Stimulated activated memory B cell treated with anti-CD40 and anti-IgM and Interleukin-4, amounts not matched to agents 10 μg/mL and 1 μg/mL and 100 μg/mL, for 72 hours (primary cell): ENCODE results near the gene MISP.
"Not testable (repeated sequence)": the region's sequence is repeated elsewhere in the genome, so short reads cannot be mapped to it uniquely, and the experiment has no call there.

Experiments used
- ATAC-seq: fragments of 150-1000 bp; cut with Tn5 transposase; 2 replicates; pipeline ENCODE4 v1.10.0; 2021
- H3K27ac Mint-ChIP-seq: one replicate; pipeline ENCODE4 v1.8.0; 2022; ENCODE audit warnings: mild to moderate bottlenecking, mixed read lengths
- H3K27me3 Mint-ChIP-seq: one replicate; pipeline ENCODE4 v1.8.0; 2022; ENCODE audit warnings: mixed read lengths
- H3K36me3 Mint-ChIP-seq: one replicate; pipeline ENCODE4 v1.8.0; 2022; ENCODE audit warnings: mixed read lengths
- H3K4me1 Mint-ChIP-seq: one replicate; pipeline ENCODE4 v1.8.0; 2022; ENCODE audit warnings: mixed read lengths
- H3K4me3 Mint-ChIP-seq: one replicate; pipeline ENCODE4 v1.8.0; 2022; ENCODE audit warnings: mild to moderate bottlenecking, moderate library complexity, mixed read lengths
- H3K9me3 Mint-ChIP-seq: one replicate; pipeline ENCODE4 v1.8.0; 2022; ENCODE audit warnings: mixed read lengths

MISP gene

DNA sequence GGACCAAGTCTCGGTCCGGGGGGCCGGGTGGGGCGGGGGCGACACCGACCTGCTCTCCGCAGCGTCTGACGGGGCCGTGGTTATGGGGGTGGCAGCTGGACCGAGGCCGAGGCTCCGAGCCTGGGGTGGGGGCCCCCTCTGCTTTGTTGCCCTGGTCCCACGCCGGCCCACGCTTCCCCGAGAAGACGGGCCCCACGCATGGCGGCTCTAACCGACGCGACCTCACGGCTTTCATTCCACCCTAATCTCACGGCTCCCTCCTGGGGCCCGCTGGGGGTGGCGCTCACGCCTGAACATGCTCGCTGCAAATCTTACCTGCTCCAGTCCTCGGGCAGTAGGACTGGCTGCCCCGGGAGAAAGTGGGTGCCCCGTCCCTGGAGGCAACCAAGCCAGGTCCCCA, 14.8 kb upstream of the MISP start:
- ATAC-seq, result no peak
- Mint-ChIP-seq H3K27ac (no peak overlapping the region), H3K27me3 (peaks cover 64% of the 10 kb centered on the region), H3K36me3 (no peaks in the 10 kb centered on the region), H3K9me3 (no peaks in the 10 kb centered on the region), H3K4me3 (no peak overlapping the region), H3K4me1 (peaks cover 14% of the 10 kb centered on the region)

GRCh38 chr19:737591-738093, 13.3 kb upstream of the MISP start:
- Mint-ChIP-seq H3K4me1 (peaks cover 14% of the 10 kb centered on the region), H3K27ac (no peak overlapping the region), H3K27me3 (peaks cover 62% of the 10 kb centered on the region), H3K9me3 (no peaks in the 10 kb centered on the region), H3K4me3 (no peak overlapping the region), H3K36me3 (no peaks in the 10 kb centered on the region)
- peak; percentile 62 for ATAC-seq

- H3K4me1 Mint-ChIP-seq, result peaks cover 14% of the 10 kb centered on the region
- no peak overlapping the region for H3K27ac Mint-ChIP-seq
- no peak overlapping the region for H3K4me3 Mint-ChIP-seq
- no peaks in the 10 kb centered on the region for H3K9me3 Mint-ChIP-seq
- no peak for ATAC-seq
- H3K27me3 Mint-ChIP-seq, result peaks cover 52% of the 10 kb centered on the region
- no peaks in the 10 kb centered on the region for H3K36me3 Mint-ChIP-seq
Observed at GRCh38 chr19:738509-739128, 12.3 kb upstream of the MISP start.

DNA sequence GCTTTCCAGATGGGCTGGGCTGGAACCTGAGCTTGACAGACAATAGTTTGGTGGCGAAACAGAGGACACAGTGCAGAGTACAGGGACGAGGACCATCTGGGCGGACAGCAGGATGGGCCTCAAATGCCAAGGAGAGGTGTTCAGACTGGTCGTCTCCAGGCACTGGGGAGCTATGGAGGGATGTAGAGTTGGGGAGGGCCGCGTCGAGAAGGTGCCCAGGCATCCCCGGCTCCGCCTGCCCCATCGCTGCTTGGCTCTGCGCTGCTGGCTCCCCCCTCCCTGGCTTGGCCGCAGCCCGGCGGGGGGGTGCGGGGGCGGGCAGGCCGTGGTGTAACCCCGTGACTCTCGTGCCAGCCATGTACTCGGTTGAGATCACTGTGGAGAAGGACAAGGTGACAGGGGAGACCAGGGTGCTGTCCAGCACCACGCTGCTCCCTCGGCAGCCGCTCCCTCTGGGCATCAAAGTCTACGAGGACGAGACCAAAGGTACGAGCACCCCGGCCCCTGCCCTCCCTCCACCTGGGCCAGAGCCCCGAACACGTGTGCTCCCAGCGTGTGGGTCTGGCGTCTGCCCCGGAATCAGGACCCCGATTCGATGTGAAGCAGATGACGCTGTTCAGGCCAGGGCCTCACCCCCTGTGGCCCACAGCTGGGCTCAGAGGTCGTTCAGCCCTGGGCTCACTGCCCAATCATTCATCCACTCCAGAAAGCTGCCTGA, 10.8 kb upstream of the MISP start:
- no peak for ATAC-seq
- Mint-ChIP-seq H3K27me3 (peaks cover 37% of the 10 kb centered on the region), H3K4me3 (no peak overlapping the region), H3K9me3 (no peaks in the 10 kb centered on the region), H3K27ac (no peak overlapping the region), H3K4me1 (peaks cover 14% of the 10 kb centered on the region), H3K36me3 (no peaks in the 10 kb centered on the region)

DNA sequence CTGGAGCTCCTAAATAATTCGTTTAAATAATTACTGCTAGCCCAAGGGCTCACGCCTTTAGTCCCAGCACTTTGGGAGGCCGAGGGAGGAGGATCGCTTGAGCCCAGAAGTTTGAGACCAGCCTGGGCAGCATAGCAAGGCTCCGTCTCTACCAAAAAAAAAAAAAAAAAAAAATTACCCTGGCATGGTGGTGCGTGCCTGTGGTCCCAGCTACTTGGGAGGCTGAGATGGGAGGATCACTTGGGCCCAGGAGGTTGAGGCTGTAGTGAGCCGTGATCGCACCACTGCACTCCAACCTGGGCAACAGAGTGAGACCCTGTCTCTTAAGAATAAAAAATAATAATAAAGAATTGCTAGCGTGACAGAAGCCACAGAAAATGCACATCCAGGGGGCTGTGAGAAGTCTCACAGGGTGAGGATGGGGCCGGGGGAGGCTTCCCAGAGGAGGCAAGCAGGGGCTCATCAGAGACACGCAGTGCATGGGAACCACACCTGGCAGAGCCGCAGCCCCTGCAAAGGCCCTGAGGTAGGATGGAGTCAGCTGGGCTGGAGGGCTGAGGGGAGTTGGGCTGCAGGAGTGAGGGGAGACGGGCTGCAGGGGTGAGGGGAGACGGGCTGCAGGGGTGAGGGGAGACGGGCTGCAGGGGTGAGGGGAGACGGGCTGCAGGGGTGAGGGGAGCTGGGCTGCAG, 10.0 kb upstream of the MISP start:
- H3K4me3 Mint-ChIP-seq, H3K9me3 Mint-ChIP-seq, H3K27ac Mint-ChIP-seq, H3K36me3 Mint-ChIP-seq, ATAC-seq: not testable (repeated sequence)
- Mint-ChIP-seq H3K4me1 (peaks cover 14% of the 10 kb centered on the region), H3K27me3 (peaks cover 37% of the 10 kb centered on the region)

DNA sequence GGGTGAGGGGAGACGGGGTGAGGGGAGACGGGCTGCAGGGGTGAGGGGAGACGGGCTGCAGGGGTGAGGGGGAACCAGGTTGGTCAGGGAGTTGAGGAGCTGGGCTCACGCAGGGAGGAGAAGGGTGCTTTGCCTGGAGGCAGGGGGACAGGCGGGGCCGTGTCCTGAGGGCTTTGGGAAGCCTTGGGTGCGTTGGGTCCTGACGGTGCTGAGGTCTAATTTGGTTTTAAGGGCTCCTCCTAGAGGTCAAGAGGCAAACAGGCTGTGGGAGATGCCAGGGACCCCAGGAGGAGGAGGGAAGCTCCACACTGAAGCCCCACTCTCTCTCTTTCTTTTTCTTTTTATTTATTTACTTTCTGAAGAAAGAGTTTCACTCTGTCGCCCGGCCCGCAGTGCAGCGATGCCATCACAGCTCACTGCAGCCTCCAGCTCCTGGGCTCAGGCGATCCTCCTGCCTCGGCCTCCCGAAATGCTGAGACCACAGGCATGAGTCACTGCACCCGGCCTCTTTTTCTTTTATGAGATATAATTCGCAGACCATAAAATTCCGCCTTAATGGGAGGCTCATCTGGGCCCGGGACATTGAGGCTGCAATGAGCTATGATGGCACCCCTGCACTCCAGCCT, 9.3 kb upstream of the MISP start:
- ATAC-seq, result no peak
- H3K27ac Mint-ChIP-seq, result no peak overlapping the region

GRCh38 chr19:742540-743075, 8.3 kb upstream of the MISP start:
- no peaks in the 10 kb centered on the region for H3K9me3 Mint-ChIP-seq
- ATAC-seq, result no peak
- H3K4me1 Mint-ChIP-seq, result peaks cover 8% of the 10 kb centered on the region
- H3K36me3 Mint-ChIP-seq, result no peaks in the 10 kb centered on the region
- H3K27me3 Mint-ChIP-seq, result peaks cover 25% of the 10 kb centered on the region
- H3K4me3 Mint-ChIP-seq, result no peak overlapping the region
- peak overlapping the region; percentile 24 for H3K27ac Mint-ChIP-seq

More for the DNA sequence above, 9.3 kb upstream of the MISP start:
- H3K27me3 Mint-ChIP-seq, result peaks cover 35% of the 10 kb centered on the region
- no peaks in the 10 kb centered on the region for H3K9me3 Mint-ChIP-seq
- peaks cover 14% of the 10 kb centered on the region for H3K4me1 Mint-ChIP-seq
- H3K4me3 Mint-ChIP-seq, result no peak overlapping the region
- H3K36me3 Mint-ChIP-seq, result no peaks in the 10 kb centered on the region

GRCh38 chr19:743168-743687, 7.7 kb upstream of the MISP start:
- H3K4me1 Mint-ChIP-seq, result peaks cover 7% of the 10 kb centered on the region
- peaks cover 19% of the 10 kb centered on the region for H3K27me3 Mint-ChIP-seq
- H3K36me3 Mint-ChIP-seq, result no peaks in the 10 kb centered on the region
- H3K9me3 Mint-ChIP-seq, result no peaks in the 10 kb centered on the region
- H3K4me3 Mint-ChIP-seq, result no peak overlapping the region
- no peak overlapping the region for H3K27ac Mint-ChIP-seq
- peak; percentile 56 for ATAC-seq

DNA sequence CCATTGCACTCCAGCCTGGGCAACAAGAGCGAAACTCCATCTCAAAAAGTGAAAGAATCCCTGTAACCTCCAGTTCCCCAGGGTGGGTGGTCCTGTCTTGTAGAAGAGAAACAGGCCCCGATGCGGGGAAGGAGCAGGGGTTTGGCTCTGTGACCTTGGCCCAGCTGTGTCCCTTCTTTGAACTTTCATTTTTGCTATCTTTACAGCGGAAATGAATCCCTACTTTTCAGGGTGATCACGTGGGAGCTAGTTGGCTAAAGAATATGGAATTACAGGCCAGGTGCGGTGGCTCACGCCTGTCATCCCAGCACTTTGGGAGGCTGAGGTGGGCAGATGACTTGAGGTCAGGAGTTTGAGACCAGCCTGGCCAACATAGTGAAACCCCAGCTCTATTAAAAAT, 5.8 kb upstream of the MISP start:
- H3K4me3 Mint-ChIP-seq, H3K4me1 Mint-ChIP-seq, H3K36me3 Mint-ChIP-seq, H3K27me3 Mint-ChIP-seq, H3K9me3 Mint-ChIP-seq, ATAC-seq, H3K27ac Mint-ChIP-seq: not testable (repeated sequence)

- Mint-ChIP-seq H3K36me3 (no peaks in the 10 kb centered on the region), H3K27me3 (no peaks in the 10 kb centered on the region), H3K4me1 (peaks cover 7% of the 10 kb centered on the region), H3K27ac (no peak overlapping the region), H3K9me3 (no peaks in the 10 kb centered on the region), H3K4me3 (no peak overlapping the region)
- ATAC-seq, result peak; percentile 49
Observed at GRCh38 chr19:746208-746819, 4.6 kb upstream of the MISP start.

DNA sequence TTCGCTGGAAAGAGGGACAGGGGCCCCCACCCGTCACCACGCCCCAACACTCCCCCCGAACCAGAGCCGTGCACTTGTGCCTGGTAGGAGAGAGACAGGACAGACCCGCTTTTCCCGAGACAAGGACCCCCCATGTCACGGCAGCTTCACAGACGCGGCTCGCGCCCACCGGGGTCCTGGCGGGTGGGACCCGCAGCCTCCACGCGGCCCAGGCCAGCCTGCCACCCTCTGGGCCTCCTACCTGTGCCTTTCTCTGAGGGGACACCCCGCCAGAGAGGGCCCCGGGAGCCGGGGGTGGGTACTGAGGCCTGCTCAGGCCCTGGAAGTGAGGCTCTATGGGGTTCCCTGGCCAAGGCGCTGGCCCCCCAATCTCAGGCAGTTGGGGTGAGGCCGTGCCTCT, 4.0 kb upstream of the MISP start:
- no peaks in the 10 kb centered on the region for H3K9me3 Mint-ChIP-seq
- peaks cover 7% of the 10 kb centered on the region for H3K4me1 Mint-ChIP-seq
- H3K36me3 Mint-ChIP-seq, result no peaks in the 10 kb centered on the region
- H3K27ac Mint-ChIP-seq, result no peak overlapping the region
- no peak overlapping the region for H3K4me3 Mint-ChIP-seq
- H3K27me3 Mint-ChIP-seq, result no peaks in the 10 kb centered on the region
- ATAC-seq, result no peak

GRCh38 chr19:747432-748273, 3.3 kb upstream of the MISP start:
- Mint-ChIP-seq H3K27ac (no peak overlapping the region), H3K4me3 (no peak overlapping the region), H3K9me3 (no peaks in the 10 kb centered on the region), H3K36me3 (no peaks in the 10 kb centered on the region), H3K27me3 (no peaks in the 10 kb centered on the region), H3K4me1 (peaks cover 7% of the 10 kb centered on the region)
- ATAC-seq, result no peak

DNA sequence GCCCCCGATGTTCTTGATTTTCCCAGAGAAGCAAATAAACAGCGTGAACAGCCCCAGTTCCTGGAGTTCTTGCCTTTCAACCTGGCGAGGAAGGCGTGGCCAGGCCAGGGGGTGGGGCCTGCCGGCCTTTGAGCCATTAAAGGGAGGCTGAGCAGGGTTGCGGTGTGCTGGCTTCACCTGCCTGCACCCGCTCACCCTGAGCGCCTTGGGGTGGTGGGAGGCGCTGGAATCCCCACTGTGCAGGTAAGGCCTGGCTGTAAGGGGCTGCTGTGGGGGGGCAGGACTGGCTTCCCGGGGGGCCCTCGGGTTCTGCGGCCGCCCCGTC, 2.7 kb upstream of the MISP start:
- H3K27ac Mint-ChIP-seq, result no peak overlapping the region
- ATAC-seq, result no peak
- H3K9me3 Mint-ChIP-seq, result no peaks in the 10 kb centered on the region
- no peaks in the 10 kb centered on the region for H3K27me3 Mint-ChIP-seq
- H3K36me3 Mint-ChIP-seq, result no peaks in the 10 kb centered on the region
- no peak overlapping the region for H3K4me3 Mint-ChIP-seq
- peaks cover 3% of the 10 kb centered on the region for H3K4me1 Mint-ChIP-seq

GRCh38 chr19:749811-750210, 1.1 kb upstream of the MISP start:
- Mint-ChIP-seq H3K9me3 (no peaks in the 10 kb centered on the region), H3K36me3 (no peaks in the 10 kb centered on the region), H3K4me3 (no peak overlapping the region), H3K4me1 (no peaks in the 10 kb centered on the region), H3K27ac (no peak overlapping the region), H3K27me3 (peaks cover 8% of the 10 kb centered on the region)
- no peak for ATAC-seq
